ENCODE measurements around the gene CTDSPL2. TPM values are rescaled to one million over a fixed set of nuclear protein-coding genes. Genes with fewer than 3 reads are reported as not detected.

CTDSPL2 gene
- total and polyA plus RNA-seq, 2 of the 8 experiments (the other 6 are each of a cell fraction or from before 2014, with no cell fraction given) = 25.2 to 64.7 TPM

GRCh38 chr15:44574734-44575133 lies 147.3 kb downstream of the CTDSPL2 start:
- H3K27me3 ChIP-seq (replicated peaks in 1 of 4; ENCODE audit: control insufficient read depth in 3 of 4, extremely low read depth in 1 of 4, insufficient read depth in 3 of 4, low read length in 3 of 4) = no peaks in the 10 kb centered on the region
- H2BK120ac ChIP-seq (replicated peaks; ENCODE audit: low read depth, low read length) = no peak overlapping the region
- no peak for FAIRE-seq
- no peak overlapping the region for H2BK15ac ChIP-seq (ENCODE audit: low read length)
- H4K8ac ChIP-seq (ENCODE audit: extremely low read depth, insufficient read depth, low read length) = no peak overlapping the region
- 86% methylated on average over 1 of the region's 1 CpG; no CpG with 5 or more reads in 1 of the 2 experiments for WGBS, 2 experiments (ENCODE audit: extremely low coverage in 1 of 2, insufficient coverage in 1 of 2, insufficient read length in 1 of 2, insufficient replicate concordance in 2 of 2, low coverage in 1 of 2, low lambda C conversion rate in 2 of 2, missing lambda C conversion rate in 1 of 2)
- no peak overlapping the region for H3K9ac ChIP-seq (replicated peaks in 1 of 4; ENCODE audit: extremely low read depth in 1 of 4, low read depth in 3 of 4, low read length in 3 of 4)
- H2AFZ ChIP-seq (ENCODE audit: low read length) = no peak overlapping the region
- no peaks in the 10 kb centered on the region for H3K79me1 ChIP-seq (ENCODE audit: low read depth, low read length)
- no peak overlapping the region for H3K18ac ChIP-seq (ENCODE audit: extremely low read depth, low read length)
- DNase-seq (ENCODE audit: low read depth in 1 of 2, low spot score in 2 of 2) = no peak
- no peak overlapping the region for H3K4me3 ChIP-seq (ENCODE audit: extremely low read depth in 1 of 4, insufficient read depth in 2 of 4, low read depth in 3 of 4, low read length in 4 of 4)
- no peaks in the 10 kb centered on the region for H3K9me3 ChIP-seq (ENCODE audit: insufficient read depth in 2 of 2, low read depth in 1 of 2, low read length in 1 of 2)
- ChIA-PET CTCF (ENCODE audit: partially characterized antibody) (interaction anchor here (1.7 to 3.0 kb wide), 2 partner anchors 9 to 89 kb away, joined by 3 to 15 read pairs; no protein-coding TSS in a partner anchor), POLR2A (ENCODE audit: partially characterized antibody) (interaction anchor here (1.2 kb wide), 1 partner anchor 9 kb away, joined by 4 read pairs; no protein-coding TSS in a partner anchor)
- H3K4me2 ChIP-seq (ENCODE audit: insufficient read depth in 1 of 2, low read depth in 2 of 2, low read length in 2 of 2) = no peak overlapping the region
- H3K23me2 ChIP-seq (ENCODE audit: low read depth, low read length) = no peaks in the 10 kb centered on the region
- no peak overlapping the region for H2AK5ac ChIP-seq (ENCODE audit: low read depth, low read length)
- H2BK12ac ChIP-seq (ENCODE audit: low read depth, low read length) = no peak overlapping the region
- no peak overlapping the region for H3K56ac ChIP-seq (replicated peaks; ENCODE audit: insufficient read length, low read depth, low read length)
- H3K4ac ChIP-seq (replicated peaks; ENCODE audit: insufficient read length, low read depth, low read length) = no peak overlapping the region
- H4K5ac ChIP-seq (ENCODE audit: insufficient read length, low read depth, low read length) = no peak overlapping the region
- H2BK20ac ChIP-seq (ENCODE audit: low read length) = no peak overlapping the region
- H3K14ac ChIP-seq (ENCODE audit: insufficient read length) = no peak overlapping the region
- H4K20me1 ChIP-seq (replicated peaks in 1 of 2; ENCODE audit: control insufficient read depth in 1 of 2, insufficient read depth in 2 of 2, low read length in 2 of 2) = no peaks in the 10 kb centered on the region
- H2BK5ac ChIP-seq (ENCODE audit: low read depth, low read length) = no peak overlapping the region
- H3K23ac ChIP-seq (ENCODE audit: insufficient read length) = no peak overlapping the region
- no peaks in the 10 kb centered on the region for H3K79me2 ChIP-seq (ENCODE audit: control insufficient read depth in 1 of 2, insufficient read depth in 2 of 2, low read length in 2 of 2)
- no peaks in the 10 kb centered on the region for H3K4me1 ChIP-seq (replicated peaks in 1 of 4; ENCODE audit: control insufficient read depth in 3 of 4, insufficient read depth in 4 of 4, low read length in 3 of 4)
- TF ChIP-seq CHD1 (IDR thresholded peaks at IDR 0.05; ENCODE audit: low read depth, low read length) (no peak), SP2 (IDR thresholded peaks at IDR 0.05; ENCODE audit: low read length) (no peak), SP1 (IDR thresholded peaks at IDR 0.05; ENCODE audit: low read depth, low read length) (no peak), SIRT6 (IDR thresholded peaks at IDR 0.05; ENCODE audit: low read length) (no peak), CREB1 (IDR thresholded peaks at IDR 0.05) (no peak), TBP (IDR thresholded peaks at IDR 0.05; ENCODE audit: low read depth, low read length) (no peak)
- H3K27ac ChIP-seq (ENCODE audit: low read depth, low read length) = no peak overlapping the region
- H4K91ac ChIP-seq (replicated peaks; ENCODE audit: insufficient read length, low read length) = no peak overlapping the region
- H3K36me3 ChIP-seq (ENCODE audit: control insufficient read depth in 2 of 4, insufficient read depth in 4 of 4, low read length in 3 of 4) = peaks cover 0 to 9% (median 1%) of the 10 kb centered on the region in 4 experiments; a peak in 3 of 8 replicates
